HepG2 (cell line): ENCODE results near the gene ARG2. TPM values are rescaled to one million over a fixed set of nuclear protein-coding genes. Genes with fewer than 3 reads are reported as not detected.

ENCODE experiments used
- ARID2 ChIP-seq: sonication (generic); formaldehyde crosslinking; IDR thresholded peaks from 2 replicates; pipeline ENCODE4 v1.8.1; 2022; ENCODE audit warnings: mild to moderate bottlenecking, missing genetic modification reagents, borderline replicate concordance
- EHMT2 ChIP-seq: fragments of 200-600 bp; sonication (generic); IDR thresholded peaks from 2 replicates; pipeline ENCODE4 v1.7.0; 2017; ENCODE audit warnings: antibody characterized with exemption, low read depth, low read length, borderline replicate concordance
- HDAC6 ChIP-seq: fragments of 200-600 bp; sonication (generic); IDR thresholded peaks from 2 replicates; pipeline ENCODE4 v1.7.0; 2017; ENCODE audit warnings: mild to moderate bottlenecking, antibody characterized with exemption, low read length, low read depth
- LCORL ChIP-seq, 2 experiments: fragments of 450-650 bp in 1 of 2; sonication (generic) in 1 of 2; formaldehyde crosslinking in 1 of 2; IDR thresholded peaks; 2 replicates each; pipeline versions ENCODE4 v1.5.0 to v1.6.1; 2017 to 2020; ENCODE audit warnings: antibody characterized with exemption in 1 of 2, missing genetic modification reagents in 1 of 2
- NFATC3 ChIP-seq: sonication (generic); formaldehyde crosslinking; IDR thresholded peaks from 2 replicates; pipeline ENCODE4 v1.5.1; 2020; ENCODE audit warnings: mild to moderate bottlenecking, missing genetic modification reagents
- NFYB ChIP-seq: sonication (generic); formaldehyde crosslinking; IDR thresholded peaks from 2 replicates; pipeline ENCODE4 v1.4.0; 2020; ENCODE audit warnings: missing genetic modification reagents
- PAF1 ChIP-seq: IDR thresholded peaks from 2 replicates; pipeline ENCODE4 v1.6.1; 2016; ENCODE audit warnings: missing genetic modification reagents, missing compliant biosample characterization
- REL ChIP-seq: sonication (generic); formaldehyde crosslinking; conservative IDR thresholded peaks from 2 replicates; pipeline ENCODE4 v1.8.0; 2022; ENCODE audit warnings: mild to moderate bottlenecking, missing genetic modification reagents, moderate library complexity
- TAF15 ChIP-seq: fragments of 200-400 bp; formaldehyde crosslinking; IDR thresholded peaks from one replicate; pipeline ENCODE4 v1.6.1; 2018; ENCODE audit warnings: mild to moderate bottlenecking, low read depth, low read length; ENCODE audit not compliant: poor library complexity, severe bottlenecking
- ZNF253 ChIP-seq: sonication (generic); formaldehyde crosslinking; IDR thresholded peaks from 2 replicates; pipeline ENCODE4 v1.8.0; 2022; ENCODE audit warnings: mild to moderate bottlenecking, missing genetic modification reagents, borderline replicate concordance
- ZNF329 ChIP-seq: sonication (generic); formaldehyde crosslinking; IDR thresholded peaks from 2 replicates; pipeline ENCODE4 v1.9.0; 2021; ENCODE audit warnings: low read depth, mild to moderate bottlenecking, missing genetic modification reagents
- ZNF367 ChIP-seq: sonication (generic); formaldehyde crosslinking; IDR thresholded peaks from 2 replicates; pipeline ENCODE4 v1.4.0; 2020; ENCODE audit warnings: missing genetic modification reagents, borderline replicate concordance
- ZNF510 ChIP-seq: sonication (generic); formaldehyde crosslinking; IDR thresholded peaks from 2 replicates; pipeline ENCODE4 v1.4.0; 2020; ENCODE audit warnings: low read depth, mild to moderate bottlenecking, missing genetic modification reagents
- ZNF619 ChIP-seq: sonication (generic); formaldehyde crosslinking; IDR thresholded peaks from 2 replicates; pipeline ENCODE4 v1.4.0; 2020; ENCODE audit warnings: mild to moderate bottlenecking, missing genetic modification reagents
- ZNF788 ChIP-seq: sonication (generic); formaldehyde crosslinking; IDR thresholded peaks from 2 replicates; pipeline ENCODE4 v1.5.0; 2020; ENCODE audit warnings: mild to moderate bottlenecking, missing genetic modification reagents, borderline replicate concordance
- polyA plus RNA-seq, 8 experiments: library from polyadenylated mRNA; depleted of rRNA in 3 of 8; stranded (reverse) in 7 of 8; unstranded in 1 of 8; fragments of >200 nt; fragmentation: Illumina TruSeq in 4 of 8; extraction: Trizol in 4 of 8; gene quantifications; 2 replicates each; pipeline versions ENCODE4 v1.2.1 to v1.2.3, GENCODE V29; 2011 to 2016; ENCODE audit warnings: low read depth in 4 of 8, missing spikeins in 1 of 8, mixed read lengths in 1 of 8; ENCODE audit not compliant: insufficient read depth in 1 of 8
- total RNA-seq, 5 experiments: library from RNA; depleted of rRNA; stranded (reverse); fragments of >200 nt; fragmentation: Illumina TruSeq; extraction: Trizol; gene quantifications; 2 replicates each; pipeline ENCODE4 v1.2.3, GENCODE V29; 2016; ENCODE audit warnings: low read depth in 1 of 5
- TF ChIP-seq, protein P1 (sequence below): sonication (generic); formaldehyde crosslinking; IDR thresholded peaks from 2 replicates; pipeline ENCODE4 v1.5.1; 2020; ENCODE audit warnings: missing genetic modification reagents, mild to moderate bottlenecking, borderline replicate concordance
- TF ChIP-seq, protein P2 (sequence below): IDR thresholded peaks from 2 replicates; pipeline ENCODE4 v1.6.1; 2016; ENCODE audit warnings: low read depth, control low read depth
- TF ChIP-seq, protein P3 (sequence below), 2 experiments: sonication (generic) in 1 of 2; formaldehyde crosslinking in 1 of 2; IDR thresholded peaks; 2 replicates each; pipeline versions ENCODE4 v1.6.1 to v1.9.0; 2014 to 2022; ENCODE audit warnings: antibody characterized with exemption in 1 of 2, borderline replicate concordance in 1 of 2, inconsistent platforms in 1 of 2, low read depth in 1 of 2, missing genetic modification reagents in 1 of 2

ARG2 gene
- total and polyA plus RNA-seq, 2 of the 13 experiments (the other 11 are each of a cell fraction or from before 2014, with no cell fraction given), result 37.5 to 73.6 TPM

GRCh38 chr14:67674480-67675218, 54.9 kb downstream of the ARG2 start, which contains the start of gene VTI1B (continued):
- no peak; the same call in 1 of the 2 replicates for TF ChIP-seq ZNF788
- TF ChIP-seq PAF1 (CRISPR knock-in tag), result no peak
- no peak for TF ChIP-seq HDAC6
- TF ChIP-seq REL (CRISPR knock-in tag), result no peak
- TF ChIP-seq ZNF619 (CRISPR knock-in tag), result peak; percentile 62; the same call in 1 of the 2 replicates
- TF ChIP-seq, protein P1, sequence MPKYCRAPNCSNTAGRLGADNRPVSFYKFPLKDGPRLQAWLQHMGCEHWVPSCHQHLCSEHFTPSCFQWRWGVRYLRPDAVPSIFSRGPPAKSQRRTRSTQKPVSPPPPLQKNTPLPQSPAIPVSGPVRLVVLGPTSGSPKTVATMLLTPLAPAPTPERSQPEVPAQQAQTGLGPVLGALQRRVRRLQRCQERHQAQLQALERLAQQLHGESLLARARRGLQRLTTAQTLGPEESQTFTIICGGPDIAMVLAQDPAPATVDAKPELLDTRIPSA (CRISPR knock-in tag), result no peak
- TF ChIP-seq NFATC3 (CRISPR knock-in tag), result 0 out of 2 replicates have a peak, but pooled peaks have one; percentile 80
- TF ChIP-seq, protein P2, sequence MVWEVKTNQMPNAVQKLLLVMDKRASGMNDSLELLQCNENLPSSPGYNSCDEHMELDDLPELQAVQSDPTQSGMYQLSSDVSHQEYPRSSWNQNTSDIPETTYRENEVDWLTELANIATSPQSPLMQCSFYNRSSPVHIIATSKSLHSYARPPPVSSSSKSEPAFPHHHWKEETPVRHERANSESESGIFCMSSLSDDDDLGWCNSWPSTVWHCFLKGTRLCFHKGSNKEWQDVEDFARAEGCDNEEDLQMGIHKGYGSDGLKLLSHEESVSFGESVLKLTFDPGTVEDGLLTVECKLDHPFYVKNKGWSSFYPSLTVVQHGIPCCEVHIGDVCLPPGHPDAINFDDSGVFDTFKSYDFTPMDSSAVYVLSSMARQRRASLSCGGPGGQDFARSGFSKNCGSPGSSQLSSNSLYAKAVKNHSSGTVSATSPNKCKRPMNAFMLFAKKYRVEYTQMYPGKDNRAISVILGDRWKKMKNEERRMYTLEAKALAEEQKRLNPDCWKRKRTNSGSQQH (CRISPR knock-in tag), result peak; percentile 89
- TF ChIP-seq LCORL (IDR thresholded peaks at IDR 0.05), result no peak
- TF ChIP-seq LCORL (CRISPR knock-in tag; IDR thresholded peaks at IDR 0.05), result peak; percentile 69
- no peak for TF ChIP-seq EHMT2
- no peak for TF ChIP-seq ZNF253 (CRISPR knock-in tag)
- TF ChIP-seq ZNF367 (CRISPR knock-in tag), result no peak; the same call in 1 of the 2 replicates
- peak; percentile 14 for TF ChIP-seq TAF15
- no peak for TF ChIP-seq ZNF329 (CRISPR knock-in tag)
- TF ChIP-seq NFYB (CRISPR knock-in tag), result no peak; the same call in 1 of the 2 replicates
- no peak; the same call in 1 of the 2 replicates for TF ChIP-seq ZNF510
- 0 out of 2 replicates have a peak, but pooled peaks have one; percentile 25 for TF ChIP-seq ARID2 (CRISPR knock-in tag)
- TF ChIP-seq, protein P3, sequence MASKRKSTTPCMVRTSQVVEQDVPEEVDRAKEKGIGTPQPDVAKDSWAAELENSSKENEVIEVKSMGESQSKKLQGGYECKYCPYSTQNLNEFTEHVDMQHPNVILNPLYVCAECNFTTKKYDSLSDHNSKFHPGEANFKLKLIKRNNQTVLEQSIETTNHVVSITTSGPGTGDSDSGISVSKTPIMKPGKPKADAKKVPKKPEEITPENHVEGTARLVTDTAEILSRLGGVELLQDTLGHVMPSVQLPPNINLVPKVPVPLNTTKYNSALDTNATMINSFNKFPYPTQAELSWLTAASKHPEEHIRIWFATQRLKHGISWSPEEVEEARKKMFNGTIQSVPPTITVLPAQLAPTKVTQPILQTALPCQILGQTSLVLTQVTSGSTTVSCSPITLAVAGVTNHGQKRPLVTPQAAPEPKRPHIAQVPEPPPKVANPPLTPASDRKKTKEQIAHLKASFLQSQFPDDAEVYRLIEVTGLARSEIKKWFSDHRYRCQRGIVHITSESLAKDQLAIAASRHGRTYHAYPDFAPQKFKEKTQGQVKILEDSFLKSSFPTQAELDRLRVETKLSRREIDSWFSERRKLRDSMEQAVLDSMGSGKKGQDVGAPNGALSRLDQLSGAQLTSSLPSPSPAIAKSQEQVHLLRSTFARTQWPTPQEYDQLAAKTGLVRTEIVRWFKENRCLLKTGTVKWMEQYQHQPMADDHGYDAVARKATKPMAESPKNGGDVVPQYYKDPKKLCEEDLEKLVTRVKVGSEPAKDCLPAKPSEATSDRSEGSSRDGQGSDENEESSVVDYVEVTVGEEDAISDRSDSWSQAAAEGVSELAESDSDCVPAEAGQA (IDR thresholded peaks at IDR 0.05; ENCODE audit: low read depth), result no peak; the same call in none of the 2 replicates
- TF ChIP-seq, protein P3 (CRISPR knock-in tag; IDR thresholded peaks at IDR 0.05; ENCODE audit: borderline replicate concordance), result no peak
